Mucosa of rectum (tissue), 2 donors: ENCODE measurements around the gene LPGAT1.

Source experiments
- H3K27ac ChIP-seq, 2 donors: one replicate each; pipeline ENCODE4 v1.7.0; 2013; ENCODE audit warnings: inconsistent platforms in 2 of 2, low read depth in 2 of 2, low read length in 2 of 2
- H3K27me3 ChIP-seq, 2 donors: one replicate each; pipeline ENCODE4 v1.7.0; 2013; ENCODE audit warnings: low read length in 2 of 2; ENCODE audit not compliant: control insufficient read depth in 2 of 2, insufficient read depth in 2 of 2
- H3K36me3 ChIP-seq, 2 donors: one replicate each; pipeline ENCODE4 v1.7.0; 2013; ENCODE audit warnings: low read length in 2 of 2; ENCODE audit not compliant: control insufficient read depth in 2 of 2, insufficient read depth in 2 of 2
- H3K4me1 ChIP-seq, 2 donors: one replicate each; pipeline ENCODE4 v1.7.0; 2013; ENCODE audit warnings: low read length in 2 of 2, mild to moderate bottlenecking in 1 of 2; ENCODE audit not compliant: control insufficient read depth in 2 of 2, insufficient read depth in 2 of 2
- H3K4me3 ChIP-seq, 2 donors: one replicate each; pipeline ENCODE4 v1.7.0; 2013; ENCODE audit warnings: low read length in 2 of 2
- H3K9ac ChIP-seq, 2 donors: one replicate each; pipeline ENCODE4 v1.7.0; 2013; ENCODE audit warnings: low read length in 2 of 2, low read depth in 1 of 2, mild to moderate bottlenecking in 1 of 2
- H3K9me3 ChIP-seq, 2 donors: one replicate each; pipeline ENCODE4 v1.7.0; 2013; ENCODE audit warnings: low read length in 2 of 2; ENCODE audit not compliant: control insufficient read depth in 2 of 2
- donor health status: healthy.
- donor health status: Normal muscosa, but diverticular disease.

LPGAT1 gene

GRCh38 chr1:211811126-211811525 is 19.4 kb downstream of the LPGAT1 start:
- no peaks in the 10 kb centered on the region for H3K4me1 ChIP-seq
- H3K36me3 ChIP-seq: peaks cover 0 to 5% of the 10 kb centered on the region in 2 donors

GRCh38 chr1:211808475-211808874 is 22.1 kb downstream of the LPGAT1 start:
- no peaks in the 10 kb centered on the region for H3K9me3 ChIP-seq
- no peak overlapping the region for H3K27ac ChIP-seq
- no peak overlapping the region for H3K4me3 ChIP-seq
- no peaks in the 10 kb centered on the region for H3K27me3 ChIP-seq
- no peaks in the 10 kb centered on the region for H3K4me1 ChIP-seq
- H3K36me3 ChIP-seq: peaks cover 2 to 5% of the 10 kb centered on the region in 2 donors
- H3K9ac ChIP-seq: no peak overlapping the region

More at GRCh38 chr1:211811126-211811525, 19.4 kb downstream of the LPGAT1 start:
- Histone ChIP-seq H3K27me3 (no peaks in the 10 kb centered on the region), H3K9me3 (no peaks in the 10 kb centered on the region), H3K4me3 (no peak overlapping the region), H3K9ac (no peak overlapping the region), H3K27ac (no peak overlapping the region)

GRCh38 chr1:211804915-211805314 is 25.6 kb downstream of the LPGAT1 start:
- no peaks in the 10 kb centered on the region for H3K4me1 ChIP-seq
- no peaks in the 10 kb centered on the region for H3K9me3 ChIP-seq
- no peak overlapping the region for H3K27ac ChIP-seq
- no peaks in the 10 kb centered on the region for H3K27me3 ChIP-seq
- H3K9ac ChIP-seq: no peak overlapping the region
- H3K4me3 ChIP-seq: no peak overlapping the region
- peaks cover 0 to 2% of the 10 kb centered on the region in 2 donors for H3K36me3 ChIP-seq

- Histone ChIP-seq H3K27ac (no peak overlapping the region), H3K9me3 (no peaks in the 10 kb centered on the region), H3K27me3 (no peaks in the 10 kb centered on the region), H3K4me1 (no peaks in the 10 kb centered on the region), H3K9ac (no peak overlapping the region), H3K36me3 (peaks cover 0 to 2% of the 10 kb centered on the region in 2 donors), H3K4me3 (no peak overlapping the region)
Measured at GRCh38 chr1:211800925-211801607, 29.5 kb downstream of the LPGAT1 start.

- Histone ChIP-seq H3K27me3 (no peaks in the 10 kb centered on the region), H3K9ac (no peak overlapping the region), H3K9me3 (no peaks in the 10 kb centered on the region), H3K4me1 (no peaks in the 10 kb centered on the region), H3K27ac (no peak overlapping the region), H3K36me3 (peaks cover 0 to under 1% of the 10 kb centered on the region in 2 donors), H3K4me3 (no peak overlapping the region)
Measured at GRCh38 chr1:211797994-211798393, 32.6 kb downstream of the LPGAT1 start.

- Histone ChIP-seq H3K9ac (no peak overlapping the region), H3K4me3 (no peak overlapping the region), H3K27ac (no peak overlapping the region), H3K27me3 (no peaks in the 10 kb centered on the region), H3K36me3 (peaks cover 6 to 7% of the 10 kb centered on the region in 2 donors), H3K4me1 (no peaks in the 10 kb centered on the region), H3K9me3 (no peaks in the 10 kb centered on the region)
Measured at GRCh38 chr1:211791979-211792378, 38.6 kb downstream of the LPGAT1 start.

GRCh38 chr1:211789641-211790464 is 40.7 kb downstream of the LPGAT1 start:
- no peaks in the 10 kb centered on the region for H3K27me3 ChIP-seq
- no peaks in the 10 kb centered on the region for H3K9me3 ChIP-seq
- peaks cover 6 to 7% of the 10 kb centered on the region in 2 donors for H3K36me3 ChIP-seq
- no peak overlapping the region for H3K27ac ChIP-seq
- H3K9ac ChIP-seq: no peak overlapping the region
- no peaks in the 10 kb centered on the region for H3K4me1 ChIP-seq
- H3K4me3 ChIP-seq: no peak overlapping the region

GRCh38 chr1:211788626-211789025 is 41.9 kb downstream of the LPGAT1 start:
- Histone ChIP-seq H3K27ac (no peak overlapping the region), H3K4me3 (no peak overlapping the region), H3K27me3 (no peaks in the 10 kb centered on the region), H3K9me3 (no peaks in the 10 kb centered on the region), H3K36me3 (peaks cover 6 to 7% of the 10 kb centered on the region in 2 donors), H3K4me1 (no peaks in the 10 kb centered on the region), H3K9ac (no peak overlapping the region)

- Histone ChIP-seq H3K36me3 (no peaks in the 10 kb centered on the region), H3K27me3 (no peaks in the 10 kb centered on the region), H3K9me3 (no peaks in the 10 kb centered on the region), H3K4me1 (no peaks in the 10 kb centered on the region), H3K27ac (no peak overlapping the region), H3K9ac (no peak overlapping the region), H3K4me3 (no peak overlapping the region)
Measured at GRCh38 chr1:211783897-211784296, 46.7 kb downstream of the LPGAT1 start.

- Histone ChIP-seq H3K4me1 (no peaks in the 10 kb centered on the region), H3K27ac (no peak overlapping the region)
Measured at GRCh38 chr1:211783266-211783665, 47.3 kb downstream of the LPGAT1 start.

More at GRCh38 chr1:211783266-211783665, 47.3 kb downstream of the LPGAT1 start:
- Histone ChIP-seq H3K9ac (no peak overlapping the region), H3K4me3 (no peak overlapping the region), H3K27me3 (no peaks in the 10 kb centered on the region), H3K36me3 (peaks cover 0 to 2% of the 10 kb centered on the region in 2 donors), H3K9me3 (no peaks in the 10 kb centered on the region)
